ENCODE data around the gene TRIP4.

The TRIP4 gene

GRCh38 chr15:64447536-64448315 is 60.1 kb downstream of the TRIP4 start:
- no peak for DNase-seq

- no peak for DNase-seq
These were observed 65.5 kb downstream of the TRIP4 start for GRCh38 chr15:64452988-64453688.

GRCh38 chr15:64453689-64454037 is 66.0 kb downstream of the TRIP4 start:
- DNase-seq = no peak

- DNase-seq = no peak
These were observed 66.6 kb downstream of the TRIP4 start for GRCh38 chr15:64454282-64454681.

- no peak for DNase-seq
These were observed 68.3 kb downstream of the TRIP4 start for GRCh38 chr15:64455961-64456371.

- DNase-seq = no peak
These were observed 69.0 kb downstream of the TRIP4 start for GRCh38 chr15:64456634-64457108.

GRCh38 chr15:64459066-64459781 is 71.6 kb downstream of the TRIP4 start:
- DNase-seq = no peak

- peak; percentile 83 for DNase-seq
These were observed 72.6 kb downstream of the TRIP4 start, which contains the start of gene ZNF609 for GRCh38 chr15:64460206-64460723. Gene ZNF609 (plus strand): TSS chr15:64460578. CDS start chr15:64499420, 38,842 bp downstream.

- DNase-seq = peak; percentile 33
These were observed 73.4 kb downstream of the TRIP4 start for GRCh38 chr15:64460724-64461720.

GRCh38 chr15:64461721-64462162 is 74.1 kb downstream of the TRIP4 start:
- no peak for DNase-seq

GRCh38 chr15:64462492-64462891 is 74.9 kb downstream of the TRIP4 start:
- DNase-seq = no peak

GRCh38 chr15:64464276-64465005 is 76.8 kb downstream of the TRIP4 start:
- DNase-seq = no peak

GRCh38 chr15:64466408-64467141 is 78.9 kb downstream of the TRIP4 start:
- DNase-seq = no peak

GRCh38 chr15:64472161-64472560 is 84.5 kb downstream of the TRIP4 start:
- DNase-seq = no peak

- DNase-seq = no peak
These were observed 87.2 kb downstream of the TRIP4 start for GRCh38 chr15:64474846-64475245.

GRCh38 chr15:64476550-64476949 is 88.9 kb downstream of the TRIP4 start:
- no peak for DNase-seq

- no peak for DNase-seq
These were observed 91.2 kb downstream of the TRIP4 start for GRCh38 chr15:64478863-64479262.

- DNase-seq = no peak
These were observed 93.3 kb downstream of the TRIP4 start for GRCh38 chr15:64480891-64481290.

GRCh38 chr15:64483749-64484148 is 96.1 kb downstream of the TRIP4 start:
- no peak for DNase-seq

GRCh38 chr15:64485796-64486195 is 98.2 kb downstream of the TRIP4 start:
- DNase-seq = no peak
